HepG2 (cell line): ENCODE data around the gene KLHL28. TPM values are rescaled to one million over a fixed set of nuclear protein-coding genes. Genes with fewer than 3 reads are reported as not detected.

Experiments
- BATF2 ChIP-seq: sonication (generic); formaldehyde crosslinking; IDR thresholded peaks from 2 replicates; pipeline ENCODE4 v1.8.0; 2022; ENCODE audit warnings: mild to moderate bottlenecking, missing genetic modification reagents, moderate library complexity
- CCDC6 ChIP-seq: sonication (generic); formaldehyde crosslinking; IDR thresholded peaks from 2 replicates; pipeline ENCODE4 v1.8.1; 2022; ENCODE audit warnings: mild to moderate bottlenecking, missing genetic modification reagents, moderate library complexity
- CREB1 ChIP-seq, 2 experiments: fragments of 450-650 bp in 1 of 2; IDR thresholded peaks; 2 replicates each; pipeline ENCODE4 v1.6.1; 2016 to 2017; ENCODE audit warnings: control low read depth in 1 of 2, mild to moderate bottlenecking in 1 of 2, missing compliant biosample characterization in 1 of 2, missing genetic modification characterization in 1 of 2
- FOSL2 ChIP-seq: sonication (generic); formaldehyde crosslinking; IDR thresholded peaks from 2 replicates; pipeline ENCODE4 v1.4.0; 2020; ENCODE audit warnings: missing genetic modification reagents
- GATA4 ChIP-seq: sonication (generic); IDR thresholded peaks from 2 replicates; pipeline ENCODE4 v1.6.1; 2016; ENCODE audit warnings: antibody characterized with exemption, low read depth, borderline replicate concordance
- HDAC2 ChIP-seq: sonication (generic); formaldehyde crosslinking; IDR thresholded peaks from 2 replicates; pipeline ENCODE4 v1.4.0; 2020; ENCODE audit warnings: missing genetic modification reagents
- MAF1 ChIP-seq: sonication (generic); formaldehyde crosslinking; IDR thresholded peaks from 2 replicates; pipeline ENCODE4 v1.5.0; 2020; ENCODE audit warnings: missing genetic modification reagents, borderline replicate concordance
- MAZ ChIP-seq, 2 experiments: sonication (generic) in 1 of 2; formaldehyde crosslinking in 1 of 2; IDR thresholded peaks; 2 replicates each; pipeline versions ENCODE4 v1.5.0 to v1.6.1; 2012 to 2020; ENCODE audit warnings: low read depth in 2 of 2, mild to moderate bottlenecking in 2 of 2, borderline replicate concordance in 1 of 2, improper control_type of control experiment in 1 of 2, low read length in 1 of 2, missing genetic modification reagents in 1 of 2, moderate library complexity in 1 of 2
- NFE2 ChIP-seq: sonication (generic); formaldehyde crosslinking; IDR thresholded peaks from 2 replicates; pipeline ENCODE4 v1.4.0; 2020; ENCODE audit warnings: missing genetic modification reagents
- UBTF ChIP-seq: sonication (generic); formaldehyde crosslinking; IDR thresholded peaks from 2 replicates; pipeline ENCODE4 v1.4.0; 2020; ENCODE audit warnings: mild to moderate bottlenecking, missing genetic modification reagents
- ZFY ChIP-seq: sonication (generic); formaldehyde crosslinking; IDR thresholded peaks from 2 replicates; pipeline ENCODE4 v1.4.0; 2020; ENCODE audit warnings: missing genetic modification reagents
- ZNF317 ChIP-seq: sonication (generic); formaldehyde crosslinking; IDR thresholded peaks from 2 replicates; pipeline ENCODE4 v1.5.0; 2020; ENCODE audit warnings: mild to moderate bottlenecking, missing genetic modification reagents
- ZSCAN20 ChIP-seq: sonication (generic); formaldehyde crosslinking; IDR thresholded peaks from 2 replicates; pipeline ENCODE4 v1.4.0; 2020; ENCODE audit warnings: missing genetic modification reagents, mild to moderate bottlenecking, borderline replicate concordance
- polyA plus RNA-seq, 8 experiments: library from polyadenylated mRNA; depleted of rRNA in 3 of 8; stranded (reverse) in 7 of 8; unstranded in 1 of 8; fragments of >200 nt; fragmentation: Illumina TruSeq in 4 of 8; extraction: Trizol in 4 of 8; gene quantifications; 2 replicates each; pipeline versions ENCODE4 v1.2.1 to v1.2.3, GENCODE V29; 2011 to 2016; ENCODE audit warnings: low read depth in 4 of 8, missing spikeins in 1 of 8, mixed read lengths in 1 of 8; ENCODE audit not compliant: insufficient read depth in 1 of 8
- total RNA-seq, 5 experiments: library from RNA; depleted of rRNA; stranded (reverse); fragments of >200 nt; fragmentation: Illumina TruSeq; extraction: Trizol; gene quantifications; 2 replicates each; pipeline ENCODE4 v1.2.3, GENCODE V29; 2016; ENCODE audit warnings: low read depth in 1 of 5
- TF ChIP-seq, protein P1 (sequence below): sonication (generic); formaldehyde crosslinking; IDR thresholded peaks from 2 replicates; pipeline ENCODE4 v1.5.0; 2020; ENCODE audit warnings: mild to moderate bottlenecking, missing genetic modification reagents, borderline replicate concordance
- TF ChIP-seq, protein P2 (sequence below): sonication (generic); formaldehyde crosslinking; IDR thresholded peaks from 2 replicates; pipeline ENCODE4 v1.4.0; 2020; ENCODE audit warnings: missing genetic modification reagents

Gene KLHL28
- total and polyA plus RNA-seq, 2 of the 13 experiments (the other 11 are each of a cell fraction or from before 2014, with no cell fraction given), result 3.4 to 6.6 TPM

DNA sequence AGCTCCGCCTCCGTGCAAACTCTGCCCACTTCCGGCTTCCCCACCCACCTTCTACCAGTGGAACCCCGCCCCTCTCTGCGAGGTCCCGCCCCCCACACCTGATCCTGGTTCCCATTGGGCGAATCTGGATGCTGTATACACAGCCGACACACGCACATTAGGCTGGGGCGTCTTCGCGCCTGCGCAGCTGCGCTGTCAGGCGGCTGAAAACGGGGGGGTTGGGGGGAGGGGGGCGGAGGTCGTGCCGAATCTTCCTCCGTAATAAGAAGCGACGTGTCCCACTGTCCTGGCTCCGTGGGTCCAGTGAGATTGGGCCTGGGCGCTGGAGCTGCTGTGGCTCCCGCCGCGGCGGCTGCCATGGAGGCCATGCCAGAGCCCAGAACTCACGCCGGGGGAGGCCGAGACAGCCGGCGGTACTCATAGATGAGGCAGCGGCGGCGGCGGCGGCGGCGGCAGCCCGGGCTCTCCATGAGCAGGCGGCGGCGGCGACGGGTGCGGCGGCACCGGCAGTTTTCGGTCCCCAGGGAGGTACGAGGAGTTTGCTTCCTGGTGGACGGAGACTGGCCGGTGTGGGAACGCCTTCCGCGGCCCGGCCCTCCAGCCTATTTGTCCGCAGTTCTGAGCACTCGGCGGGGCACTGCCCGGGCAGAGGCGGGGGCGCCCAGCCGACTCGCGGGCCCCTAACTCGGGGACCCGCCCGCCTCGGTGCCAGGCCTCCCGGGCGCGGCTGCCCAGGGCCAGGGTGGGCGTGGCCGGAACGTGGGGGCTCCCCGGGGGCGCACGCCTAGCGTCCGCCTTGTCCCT, 64.5 kb downstream of the KLHL28 start (continued):
- TF ChIP-seq, protein P1, sequence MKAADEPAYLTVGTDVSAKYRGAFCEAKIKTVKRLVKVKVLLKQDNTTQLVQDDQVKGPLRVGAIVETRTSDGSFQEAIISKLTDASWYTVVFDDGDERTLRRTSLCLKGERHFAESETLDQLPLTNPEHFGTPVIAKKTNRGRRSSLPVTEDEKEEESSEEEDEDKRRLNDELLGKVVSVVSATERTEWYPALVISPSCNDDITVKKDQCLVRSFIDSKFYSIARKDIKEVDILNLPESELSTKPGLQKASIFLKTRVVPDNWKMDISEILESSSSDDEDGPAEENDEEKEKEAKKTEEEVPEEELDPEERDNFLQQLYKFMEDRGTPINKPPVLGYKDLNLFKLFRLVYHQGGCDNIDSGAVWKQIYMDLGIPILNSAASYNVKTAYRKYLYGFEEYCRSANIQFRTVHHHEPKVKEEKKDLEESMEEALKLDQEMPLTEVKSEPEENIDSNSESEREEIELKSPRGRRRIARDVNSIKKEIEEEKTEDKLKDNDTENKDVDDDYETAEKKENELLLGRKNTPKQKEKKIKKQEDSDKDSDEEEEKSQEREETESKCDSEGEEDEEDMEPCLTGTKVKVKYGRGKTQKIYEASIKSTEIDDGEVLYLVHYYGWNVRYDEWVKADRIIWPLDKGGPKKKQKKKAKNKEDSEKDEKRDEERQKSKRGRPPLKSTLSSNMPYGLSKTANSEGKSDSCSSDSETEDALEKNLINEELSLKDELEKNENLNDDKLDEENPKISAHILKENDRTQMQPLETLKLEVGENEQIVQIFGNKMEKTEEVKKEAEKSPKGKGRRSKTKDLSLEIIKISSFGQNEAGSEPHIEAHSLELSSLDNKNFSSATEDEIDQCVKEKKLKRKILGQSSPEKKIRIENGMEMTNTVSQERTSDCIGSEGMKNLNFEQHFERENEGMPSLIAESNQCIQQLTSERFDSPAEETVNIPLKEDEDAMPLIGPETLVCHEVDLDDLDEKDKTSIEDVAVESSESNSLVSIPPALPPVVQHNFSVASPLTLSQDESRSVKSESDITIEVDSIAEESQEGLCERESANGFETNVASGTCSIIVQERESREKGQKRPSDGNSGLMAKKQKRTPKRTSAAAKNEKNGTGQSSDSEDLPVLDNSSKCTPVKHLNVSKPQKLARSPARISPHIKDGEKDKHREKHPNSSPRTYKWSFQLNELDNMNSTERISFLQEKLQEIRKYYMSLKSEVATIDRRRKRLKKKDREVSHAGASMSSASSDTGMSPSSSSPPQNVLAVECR (CRISPR knock-in tag), result peak; percentile 88
- no peak for TF ChIP-seq MAF1
- TF ChIP-seq BATF2 (CRISPR knock-in tag), result 0 out of 2 replicates have a peak, but pooled peaks have one; percentile 43
- TF ChIP-seq FOSL2 (CRISPR knock-in tag), result 0 out of 2 replicates have a peak, but pooled peaks have one; percentile 16
- TF ChIP-seq UBTF (CRISPR knock-in tag), result peak; percentile 88
- no peak for TF ChIP-seq GATA4
- TF ChIP-seq, protein P2, sequence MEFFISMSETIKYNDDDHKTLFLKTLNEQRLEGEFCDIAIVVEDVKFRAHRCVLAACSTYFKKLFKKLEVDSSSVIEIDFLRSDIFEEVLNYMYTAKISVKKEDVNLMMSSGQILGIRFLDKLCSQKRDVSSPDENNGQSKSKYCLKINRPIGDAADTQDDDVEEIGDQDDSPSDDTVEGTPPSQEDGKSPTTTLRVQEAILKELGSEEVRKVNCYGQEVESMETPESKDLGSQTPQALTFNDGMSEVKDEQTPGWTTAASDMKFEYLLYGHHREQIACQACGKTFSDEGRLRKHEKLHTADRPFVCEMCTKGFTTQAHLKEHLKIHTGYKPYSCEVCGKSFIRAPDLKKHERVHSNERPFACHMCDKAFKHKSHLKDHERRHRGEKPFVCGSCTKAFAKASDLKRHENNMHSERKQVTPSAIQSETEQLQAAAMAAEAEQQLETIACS (CRISPR knock-in tag), result no peak
- peak; percentile 88 for TF ChIP-seq ZFY
- 0 out of 2 replicates have a peak, but pooled peaks have one; percentile 11 for TF ChIP-seq HDAC2 (CRISPR knock-in tag)
- no peak for TF ChIP-seq ZSCAN20 (CRISPR knock-in tag)
- no peak for TF ChIP-seq NFE2 (CRISPR knock-in tag)
- TF ChIP-seq MAZ (IDR thresholded peaks at IDR 0.05; ENCODE audit: borderline replicate concordance, low read depth, low read length), result peak; percentile 60; the same call in 1 of the 2 replicates
- peak; percentile 71; the same call in 1 of the 2 replicates for TF ChIP-seq MAZ (CRISPR knock-in tag; IDR thresholded peaks at IDR 0.05; ENCODE audit: low read depth)
- TF ChIP-seq CCDC6 (CRISPR knock-in tag), result peak; percentile 65
- peak; percentile 44; the same call in 1 of the 2 replicates for TF ChIP-seq CREB1 (IDR thresholded peaks at IDR 0.05)
- peak; percentile 69 for TF ChIP-seq CREB1 (CRISPR knock-in tag; IDR thresholded peaks at IDR 0.05)
- no peak for TF ChIP-seq ZNF317
